ENCODE measurements around the gene AQP3. TPM values are rescaled to one million over a fixed set of nuclear protein-coding genes. Genes with fewer than 3 reads are reported as not detected.
"Not testable (repeated sequence)": the region's sequence is repeated elsewhere in the genome, so short reads cannot be mapped to it uniquely, and the experiment has no call there.

The AQP3 gene
- 0.40 and 0.47 TPM in 2 replicates for polyA plus RNA-seq (2011; rRNA removed)
- 0.43 TPM in 1 of 2 replicates, not detected in the other for polyA minus RNA-seq (2011; rRNA and poly(A)+ RNA removed)

DNA sequence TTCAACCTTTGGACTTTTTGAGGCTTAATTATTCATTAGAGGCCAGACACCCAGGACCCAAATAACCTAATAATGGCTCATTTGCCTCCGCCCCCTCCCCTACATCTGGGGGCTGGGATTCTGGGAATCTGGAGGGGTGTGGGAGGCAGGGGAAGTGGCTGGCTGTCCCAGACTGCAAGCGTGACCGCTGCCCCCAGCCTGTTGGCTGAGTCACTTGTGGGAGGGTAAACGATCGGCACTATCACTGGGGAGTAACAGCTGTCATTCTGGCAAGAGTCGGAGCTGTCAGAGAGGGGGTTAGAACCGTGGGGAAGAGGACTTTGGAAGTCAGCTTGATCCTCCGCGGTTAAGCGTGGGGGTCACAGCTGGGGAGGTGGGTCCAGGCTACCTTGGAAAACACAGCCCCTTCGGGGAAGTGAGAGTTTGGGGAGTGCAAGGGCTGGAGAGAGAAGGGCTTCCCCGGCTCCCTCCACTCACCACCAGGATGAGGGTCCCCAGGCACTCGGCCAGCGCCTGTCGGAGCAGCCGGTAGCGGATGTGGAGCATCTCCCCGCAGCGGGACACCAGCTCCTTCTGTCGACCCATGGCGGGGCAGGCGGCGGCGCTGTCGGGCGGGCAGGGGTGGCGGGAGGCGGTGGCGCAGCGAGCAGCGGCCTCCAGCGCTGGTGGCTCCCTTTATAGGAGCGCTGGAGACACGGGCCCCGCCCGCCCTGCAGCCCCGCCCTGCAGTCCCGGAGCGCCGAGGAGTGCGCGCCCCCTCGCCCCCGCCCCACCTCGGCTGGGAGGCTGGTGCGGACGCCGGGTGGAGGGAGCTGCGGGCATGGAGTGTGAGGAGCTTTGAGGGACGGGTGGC is at the start of gene AQP3:
TSS of gene AQP3 (minus strand) at position 648 of the 853 bp plus-strand sequence. CDS start at position 585, 63 bp downstream.
- CTCF ChIA-PET: interaction anchor here (0.6 to 3.3 kb wide), 6 partner anchors 19 to 161 kb away, joined by 3 to 16 read pairs (median 6); no protein-coding TSS in a partner anchor
- no peak for DNase-seq (ENCODE audit: low read depth)
- POLR2A ChIA-PET: interaction anchor here (0.6 kb wide), 2 partner anchors 42 to 1000 kb away, joined by 4 read pairs; no protein-coding TSS in a partner anchor
- Histone ChIP-seq H3K4me3 (ENCODE audit: low read depth, low read length) (peak within 1 kb of the TSS; percentile 30), H3K27me3 (ENCODE audit: control insufficient read depth, insufficient read depth, low read length) (peaks cover 4% of the 10 kb centered on the region; the same call in 1 of the 2 replicates), H3K36me3 (ENCODE audit: control insufficient read depth, insufficient read depth, low read length) (no peaks in the 10 kb centered on the region)
- TF ChIP-seq, protein P1, sequence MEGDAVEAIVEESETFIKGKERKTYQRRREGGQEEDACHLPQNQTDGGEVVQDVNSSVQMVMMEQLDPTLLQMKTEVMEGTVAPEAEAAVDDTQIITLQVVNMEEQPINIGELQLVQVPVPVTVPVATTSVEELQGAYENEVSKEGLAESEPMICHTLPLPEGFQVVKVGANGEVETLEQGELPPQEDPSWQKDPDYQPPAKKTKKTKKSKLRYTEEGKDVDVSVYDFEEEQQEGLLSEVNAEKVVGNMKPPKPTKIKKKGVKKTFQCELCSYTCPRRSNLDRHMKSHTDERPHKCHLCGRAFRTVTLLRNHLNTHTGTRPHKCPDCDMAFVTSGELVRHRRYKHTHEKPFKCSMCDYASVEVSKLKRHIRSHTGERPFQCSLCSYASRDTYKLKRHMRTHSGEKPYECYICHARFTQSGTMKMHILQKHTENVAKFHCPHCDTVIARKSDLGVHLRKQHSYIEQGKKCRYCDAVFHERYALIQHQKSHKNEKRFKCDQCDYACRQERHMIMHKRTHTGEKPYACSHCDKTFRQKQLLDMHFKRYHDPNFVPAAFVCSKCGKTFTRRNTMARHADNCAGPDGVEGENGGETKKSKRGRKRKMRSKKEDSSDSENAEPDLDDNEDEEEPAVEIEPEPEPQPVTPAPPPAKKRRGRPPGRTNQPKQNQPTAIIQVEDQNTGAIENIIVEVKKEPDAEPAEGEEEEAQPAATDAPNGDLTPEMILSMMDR (IDR thresholded peaks at IDR 0.05; ENCODE audit: insufficient read depth, low read depth, low read length): no peak

DNA sequence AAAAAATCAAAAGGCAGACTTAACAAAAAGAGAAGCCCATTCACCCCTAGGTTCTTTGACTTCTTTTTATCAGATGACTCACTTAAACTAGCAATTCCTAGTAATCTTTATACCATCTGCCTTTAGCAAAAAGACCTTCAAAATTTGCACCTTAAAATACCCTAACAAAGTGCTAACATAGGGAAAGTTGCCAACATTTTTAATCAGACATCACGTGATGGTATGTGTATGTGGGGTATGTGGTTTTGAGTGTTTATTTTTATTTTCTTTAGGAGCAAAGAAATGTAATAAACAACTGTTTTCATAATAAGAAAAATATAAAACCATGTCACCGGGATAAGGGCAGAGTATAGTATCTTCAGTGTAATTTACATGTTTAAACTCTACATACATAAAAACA is 46.4 kb upstream of the AQP3 start:
- POLR2A ChIA-PET: interaction anchor here (0.6 kb wide), 1 partner anchor 126 kb away, joined by 3 read pairs; no protein-coding TSS in a partner anchor
- H3K36me3 ChIP-seq (ENCODE audit: control insufficient read depth, insufficient read depth, low read length); H3K27me3 ChIP-seq (ENCODE audit: control insufficient read depth, insufficient read depth, low read length); H3K4me3 ChIP-seq (ENCODE audit: low read depth, low read length); CTCF ChIA-PET; DNase-seq (ENCODE audit: low read depth): not testable (repeated sequence)

DNA sequence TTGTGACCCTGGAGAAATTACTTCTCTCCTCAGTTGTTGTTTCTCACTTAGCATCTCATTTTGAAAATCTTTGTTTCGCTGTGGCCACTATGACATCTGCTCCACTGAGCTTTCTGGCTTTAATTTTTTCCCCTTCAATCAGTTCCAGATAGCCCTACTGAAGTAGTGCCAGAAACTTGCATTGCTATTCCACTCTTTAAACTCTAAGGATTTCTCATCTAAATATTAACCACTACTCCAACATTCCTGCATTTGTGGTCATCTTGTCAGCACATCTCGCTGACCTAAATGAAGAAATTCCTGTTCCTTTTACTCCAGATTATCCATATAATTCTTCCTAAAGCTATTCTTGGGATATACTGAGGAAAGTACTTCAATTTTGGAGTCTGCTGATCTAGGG is 41.7 kb upstream of the AQP3 start:
- DNase-seq (ENCODE audit: low read depth): peak; percentile 49
- TF ChIP-seq, protein P1 (IDR thresholded peaks at IDR 0.05; ENCODE audit: insufficient read depth, low read depth, low read length): no peak
- CTCF ChIA-PET: interaction anchor here (0.7 to 1.7 kb wide), 4 partner anchors 11 to 202 kb away, joined by 3 to 7 read pairs (median 5); no protein-coding TSS in a partner anchor

DNA sequence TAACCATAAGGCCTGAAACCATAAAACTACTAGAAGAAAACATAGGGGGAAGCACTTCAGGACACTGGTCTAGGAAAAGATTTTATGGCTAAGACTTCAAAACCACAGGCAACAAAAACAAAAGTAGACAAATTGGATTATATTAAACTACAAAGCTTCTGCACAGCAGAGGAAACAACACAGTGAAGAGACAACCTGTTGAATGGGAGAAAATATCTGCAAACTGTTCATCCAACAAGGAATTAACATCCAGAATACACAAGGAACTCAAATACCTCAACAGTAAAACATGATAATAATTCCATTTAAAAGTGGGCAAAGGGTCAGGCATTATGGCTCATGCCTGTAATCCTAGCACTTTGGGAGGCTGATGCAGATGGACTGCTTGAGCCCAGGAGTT is 37.9 kb upstream of the AQP3 start:
- H3K4me3 ChIP-seq (ENCODE audit: low read depth, low read length): not testable (repeated sequence)

More for the DNA sequence above, 41.7 kb upstream of the AQP3 start:
- Histone ChIP-seq H3K27me3 (ENCODE audit: control insufficient read depth, insufficient read depth, low read length) (no peaks in the 10 kb centered on the region), H3K4me3 (ENCODE audit: low read depth, low read length) (no peak overlapping the region), H3K36me3 (ENCODE audit: control insufficient read depth, insufficient read depth, low read length) (no peaks in the 10 kb centered on the region)
- POLR2A ChIA-PET: interaction anchor here (0.6 kb wide), 2 partner anchors 18 to 42 kb away, joined by 3 to 4 read pairs; partner anchors contain the start of gene AQP3

DNA sequence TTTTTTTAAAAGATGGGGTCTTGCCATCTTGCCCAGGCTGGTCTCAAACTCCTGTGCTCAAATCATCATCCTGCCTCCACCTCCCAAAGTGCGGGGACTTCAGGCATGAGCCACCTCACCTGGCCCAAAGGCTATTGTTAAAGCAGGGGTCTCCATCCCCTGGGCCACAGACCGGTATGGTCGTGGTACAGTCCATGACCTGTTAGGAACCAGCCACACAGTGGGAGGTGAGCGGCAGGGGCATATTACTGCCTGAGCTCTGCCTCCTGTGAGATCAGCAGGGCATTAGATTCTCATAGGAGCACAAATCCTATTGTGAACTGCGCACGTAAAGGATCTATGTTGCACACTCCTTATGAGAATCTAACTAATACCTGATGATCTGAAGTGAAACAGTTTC is 33.6 kb upstream of the AQP3 start:
- Histone ChIP-seq H3K27me3 (ENCODE audit: control insufficient read depth, insufficient read depth, low read length) (no peaks in the 10 kb centered on the region), H3K36me3 (ENCODE audit: control insufficient read depth, insufficient read depth, low read length) (no peaks in the 10 kb centered on the region), H3K4me3 (ENCODE audit: low read depth, low read length) (no peak overlapping the region)
- TF ChIP-seq, protein P1 (IDR thresholded peaks at IDR 0.05; ENCODE audit: insufficient read depth, low read depth, low read length): no peak
- ChIA-PET CTCF (interaction anchor here (0.6 kb wide), 1 partner anchor 14 kb away, joined by 3 read pairs; no protein-coding TSS in a partner anchor), POLR2A (no interaction called here)
- DNase-seq (ENCODE audit: low read depth): no peak

More for the DNA sequence above, 37.9 kb upstream of the AQP3 start:
- H3K36me3 ChIP-seq (ENCODE audit: control insufficient read depth, insufficient read depth, low read length); H3K27me3 ChIP-seq (ENCODE audit: control insufficient read depth, insufficient read depth, low read length); CTCF ChIA-PET; DNase-seq (ENCODE audit: low read depth); POLR2A ChIA-PET: not testable (repeated sequence)

DNA sequence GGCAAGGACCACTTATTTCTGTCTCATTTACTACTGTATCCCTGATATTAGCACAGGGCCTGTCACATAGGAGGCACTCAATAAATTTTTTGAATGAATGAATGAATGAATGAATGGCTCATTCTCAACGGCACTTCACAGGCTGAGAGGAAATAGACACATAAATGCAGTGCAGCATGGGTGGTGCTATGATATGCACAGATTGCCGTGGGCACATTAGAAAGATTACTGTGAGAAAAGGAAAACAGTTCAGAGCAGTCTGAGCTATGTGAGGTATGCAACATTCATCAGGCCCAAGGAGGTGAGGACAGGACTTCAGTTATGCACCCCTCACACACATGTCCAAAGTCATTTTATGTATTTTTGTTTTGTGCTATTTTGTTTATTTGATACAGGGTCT is 32.7 kb upstream of the AQP3 start:
- H3K27me3 ChIP-seq (ENCODE audit: control insufficient read depth, insufficient read depth, low read length): no peaks in the 10 kb centered on the region

More for the DNA sequence above, 32.7 kb upstream of the AQP3 start:
- DNase-seq (ENCODE audit: low read depth): no peak
- Histone ChIP-seq H3K4me3 (ENCODE audit: low read depth, low read length) (no peak overlapping the region), H3K36me3 (ENCODE audit: control insufficient read depth, insufficient read depth, low read length) (no peaks in the 10 kb centered on the region)
- ChIA-PET POLR2A (no interaction called here), CTCF (interaction anchor here (0.6 kb wide), 1 partner anchor 14 kb away, joined by 3 read pairs; no protein-coding TSS in a partner anchor)
- TF ChIP-seq, protein P1 (IDR thresholded peaks at IDR 0.05; ENCODE audit: insufficient read depth, low read depth, low read length): no peak
